Prostate gland (tissue), 2 donors: ENCODE measurements around the gene TRAPPC6A.

Source experiments
- POLR2A ChIP-seq: fragments of 450-650 bp; IDR thresholded peaks from one replicate; pipeline ENCODE4 v1.6.1; 2016; ENCODE audit warnings: antibody characterized with exemption, mild to moderate bottlenecking
- POLR2AphosphoS5 ChIP-seq: sonication (generic); formaldehyde crosslinking; IDR thresholded peaks from one replicate; pipeline ENCODE4 v1.6.1; 2017; ENCODE audit warnings: antibody characterized with exemption
- TF ChIP-seq, protein P1 (sequence below), 4 experiments: fragments of 200-600 bp in 2 of 4; fragments of 450-650 bp in 2 of 4; sonication (generic) in 2 of 4; IDR thresholded peaks; 1 replicate in 3 of 4; 2 replicates in 1 of 4; pipeline ENCODE4 v1.5.1; 2016 to 2019; ENCODE audit warnings: antibody characterized with exemption in 4 of 4, mild to moderate bottlenecking in 2 of 4, moderate library complexity in 2 of 4

DNA sequence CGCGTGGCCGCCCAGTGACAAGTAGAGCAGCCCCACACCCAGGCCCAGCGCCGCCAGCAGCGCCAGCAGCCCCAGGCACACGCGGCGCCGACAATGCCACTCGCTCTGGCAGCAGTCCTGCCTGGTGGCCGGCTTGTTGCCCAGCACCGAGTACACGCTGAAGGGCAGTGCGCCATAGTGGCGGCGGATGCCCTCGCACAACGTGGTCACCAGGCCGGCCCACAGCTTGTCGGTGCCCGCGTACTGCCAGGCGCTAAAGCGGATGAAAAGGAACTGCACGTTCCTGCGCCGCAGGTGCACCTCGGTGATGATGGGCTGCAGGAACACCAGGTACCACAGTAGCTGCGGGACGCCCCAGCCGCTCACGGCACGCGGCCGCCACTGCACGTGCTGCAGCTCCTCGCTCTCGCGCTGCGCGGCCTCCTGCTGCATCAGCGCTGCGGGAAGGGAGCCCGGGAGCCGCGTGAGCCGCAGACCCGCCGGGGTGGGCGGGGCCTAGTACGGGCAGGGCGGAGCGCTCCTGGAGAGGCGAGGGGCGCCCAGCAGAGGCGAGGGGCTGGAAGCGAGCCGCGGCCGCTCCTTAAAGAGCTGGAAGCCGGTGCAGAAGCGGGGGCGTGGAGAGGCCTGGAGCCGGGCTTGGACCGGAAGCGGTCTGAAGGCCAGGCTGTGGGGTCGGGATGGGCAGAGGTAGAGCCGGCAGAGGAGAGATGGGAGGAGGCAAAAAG lies 24.5 kb downstream of the TRAPPC6A start:
- TF ChIP-seq POLR2A (no peak), POLR2AphosphoS5 (no peak)
- TF ChIP-seq, protein P1, sequence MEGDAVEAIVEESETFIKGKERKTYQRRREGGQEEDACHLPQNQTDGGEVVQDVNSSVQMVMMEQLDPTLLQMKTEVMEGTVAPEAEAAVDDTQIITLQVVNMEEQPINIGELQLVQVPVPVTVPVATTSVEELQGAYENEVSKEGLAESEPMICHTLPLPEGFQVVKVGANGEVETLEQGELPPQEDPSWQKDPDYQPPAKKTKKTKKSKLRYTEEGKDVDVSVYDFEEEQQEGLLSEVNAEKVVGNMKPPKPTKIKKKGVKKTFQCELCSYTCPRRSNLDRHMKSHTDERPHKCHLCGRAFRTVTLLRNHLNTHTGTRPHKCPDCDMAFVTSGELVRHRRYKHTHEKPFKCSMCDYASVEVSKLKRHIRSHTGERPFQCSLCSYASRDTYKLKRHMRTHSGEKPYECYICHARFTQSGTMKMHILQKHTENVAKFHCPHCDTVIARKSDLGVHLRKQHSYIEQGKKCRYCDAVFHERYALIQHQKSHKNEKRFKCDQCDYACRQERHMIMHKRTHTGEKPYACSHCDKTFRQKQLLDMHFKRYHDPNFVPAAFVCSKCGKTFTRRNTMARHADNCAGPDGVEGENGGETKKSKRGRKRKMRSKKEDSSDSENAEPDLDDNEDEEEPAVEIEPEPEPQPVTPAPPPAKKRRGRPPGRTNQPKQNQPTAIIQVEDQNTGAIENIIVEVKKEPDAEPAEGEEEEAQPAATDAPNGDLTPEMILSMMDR (IDR thresholded peaks at IDR 0.05), result no peak
